Tibial nerve (tissue), 3 donors: ENCODE results near the gene CA12.

Experiments used
- POLR2A ChIP-seq, 2 donors: fragments of 450-650 bp; IDR thresholded peaks; one replicate each; pipeline ENCODE4 v1.6.1; 2017; ENCODE audit warnings: antibody characterized with exemption in 2 of 2, mild to moderate bottlenecking in 2 of 2, moderate library complexity in 2 of 2
- TF ChIP-seq, protein P1 (sequence below), 5 experiments: fragments of 200-600 bp in 3 of 5; fragments of 450-650 bp in 2 of 5; sonication (generic) in 3 of 5; IDR thresholded peaks; one replicate each; pipeline ENCODE4 v1.5.1; 2016 to 2019; ENCODE audit warnings: antibody characterized with exemption in 5 of 5, mild to moderate bottlenecking in 3 of 5, moderate library complexity in 2 of 5

DNA sequence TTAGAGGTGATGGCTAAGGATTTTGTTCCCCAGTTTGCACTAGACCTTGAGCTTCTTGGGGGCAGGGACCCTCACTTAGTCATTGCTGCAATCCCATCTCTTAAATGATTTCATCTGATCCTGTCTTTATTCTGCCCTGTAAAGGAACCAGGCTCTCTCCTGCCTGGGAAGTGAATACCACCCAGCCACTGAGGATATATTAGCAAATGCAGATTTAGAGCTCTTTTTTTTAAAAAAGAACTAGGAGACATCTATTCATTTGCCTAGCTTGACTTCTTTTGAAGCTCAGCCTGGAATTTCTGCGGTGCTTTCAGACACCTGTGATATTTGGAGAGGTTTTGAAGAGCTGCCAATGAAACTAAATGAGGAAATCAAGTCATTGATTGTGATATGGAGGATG, 41.8 kb downstream of the CA12 start:
- TF ChIP-seq, protein P1, sequence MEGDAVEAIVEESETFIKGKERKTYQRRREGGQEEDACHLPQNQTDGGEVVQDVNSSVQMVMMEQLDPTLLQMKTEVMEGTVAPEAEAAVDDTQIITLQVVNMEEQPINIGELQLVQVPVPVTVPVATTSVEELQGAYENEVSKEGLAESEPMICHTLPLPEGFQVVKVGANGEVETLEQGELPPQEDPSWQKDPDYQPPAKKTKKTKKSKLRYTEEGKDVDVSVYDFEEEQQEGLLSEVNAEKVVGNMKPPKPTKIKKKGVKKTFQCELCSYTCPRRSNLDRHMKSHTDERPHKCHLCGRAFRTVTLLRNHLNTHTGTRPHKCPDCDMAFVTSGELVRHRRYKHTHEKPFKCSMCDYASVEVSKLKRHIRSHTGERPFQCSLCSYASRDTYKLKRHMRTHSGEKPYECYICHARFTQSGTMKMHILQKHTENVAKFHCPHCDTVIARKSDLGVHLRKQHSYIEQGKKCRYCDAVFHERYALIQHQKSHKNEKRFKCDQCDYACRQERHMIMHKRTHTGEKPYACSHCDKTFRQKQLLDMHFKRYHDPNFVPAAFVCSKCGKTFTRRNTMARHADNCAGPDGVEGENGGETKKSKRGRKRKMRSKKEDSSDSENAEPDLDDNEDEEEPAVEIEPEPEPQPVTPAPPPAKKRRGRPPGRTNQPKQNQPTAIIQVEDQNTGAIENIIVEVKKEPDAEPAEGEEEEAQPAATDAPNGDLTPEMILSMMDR (IDR thresholded peaks at IDR 0.05) = no peak
- TF ChIP-seq POLR2A (IDR thresholded peaks at IDR 0.05) = no peak
